ENCODE measurements around the gene KLF15.

Gene KLF15

DNA sequence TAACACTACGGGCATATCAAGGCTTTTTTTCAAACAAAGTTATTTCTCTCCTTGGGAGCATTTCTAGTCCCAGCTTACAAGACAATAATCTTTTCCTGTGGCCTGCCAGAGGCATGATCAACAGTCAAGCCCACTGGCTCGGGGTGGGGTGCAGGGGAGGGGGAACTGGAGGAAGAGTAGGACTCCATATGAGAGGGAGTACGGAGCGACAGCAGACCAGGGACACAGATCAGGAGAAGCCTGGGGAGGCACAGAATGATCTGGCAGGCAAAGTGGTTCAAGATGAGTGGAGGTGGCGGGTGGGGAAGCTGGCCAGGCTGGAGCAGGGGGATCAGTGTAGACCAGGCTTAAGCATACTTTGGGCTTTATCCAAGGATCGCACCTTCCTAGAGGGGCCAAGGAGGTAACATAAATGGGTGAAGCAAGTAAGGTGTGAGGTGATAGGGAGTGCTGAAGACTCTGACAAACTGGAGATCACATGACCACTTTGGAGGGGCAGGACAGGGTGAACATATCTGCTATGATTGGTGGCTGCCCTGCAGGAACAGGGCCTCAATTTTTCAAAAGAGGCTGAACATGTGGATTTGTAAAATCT lies 37.4 kb downstream of the KLF15 start:
- no peak for DNase-seq

DNA sequence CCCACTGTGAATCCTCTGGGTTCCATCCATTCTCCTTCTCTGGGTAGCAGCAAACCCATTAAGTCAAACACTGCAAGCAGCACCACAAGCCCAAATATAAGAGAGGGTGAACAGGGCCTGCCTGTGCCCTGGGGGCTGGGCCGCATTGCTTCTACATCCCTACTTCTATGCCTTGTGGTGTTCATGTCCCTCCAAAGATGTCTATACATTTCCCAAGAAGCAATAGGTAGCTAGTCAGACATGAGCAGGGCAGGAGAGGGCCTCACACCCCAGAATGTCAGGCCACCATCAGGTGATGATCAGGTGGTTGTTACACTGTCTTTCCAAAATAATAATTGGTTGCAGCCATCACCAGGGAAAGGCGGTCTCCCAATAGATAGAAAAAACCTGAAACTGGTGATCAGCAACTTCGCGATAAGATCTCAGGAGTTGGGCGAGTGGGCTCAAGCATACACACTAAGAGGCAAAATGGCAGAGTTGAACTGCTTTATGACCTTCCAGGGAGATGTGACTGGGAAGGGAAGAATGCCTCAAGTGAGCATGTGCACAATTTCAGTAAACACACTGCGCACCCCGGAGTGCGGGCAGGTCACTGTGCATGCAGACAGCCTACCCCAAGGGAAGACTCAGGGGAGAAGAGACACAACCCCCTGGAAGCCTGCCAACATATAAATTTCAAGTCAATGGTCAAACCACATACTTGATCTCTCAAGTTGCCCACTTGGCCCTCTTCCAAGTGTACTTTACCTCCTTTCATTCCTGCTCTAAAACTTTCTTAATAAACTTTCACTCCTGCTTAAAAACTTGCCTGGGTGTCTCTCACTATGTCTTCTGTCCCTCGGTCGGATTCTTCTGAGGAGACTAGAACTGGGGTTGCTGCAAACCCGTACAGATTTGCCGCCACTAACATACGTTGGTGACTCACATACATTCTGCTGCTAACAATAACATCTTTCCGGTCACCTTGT lies 39.9 kb downstream of the KLF15 start:
- no peak for DNase-seq

- no peak for DNase-seq
These were observed 40.7 kb downstream of the KLF15 start for GRCh38 chr3:126316501-126316939.

DNA sequence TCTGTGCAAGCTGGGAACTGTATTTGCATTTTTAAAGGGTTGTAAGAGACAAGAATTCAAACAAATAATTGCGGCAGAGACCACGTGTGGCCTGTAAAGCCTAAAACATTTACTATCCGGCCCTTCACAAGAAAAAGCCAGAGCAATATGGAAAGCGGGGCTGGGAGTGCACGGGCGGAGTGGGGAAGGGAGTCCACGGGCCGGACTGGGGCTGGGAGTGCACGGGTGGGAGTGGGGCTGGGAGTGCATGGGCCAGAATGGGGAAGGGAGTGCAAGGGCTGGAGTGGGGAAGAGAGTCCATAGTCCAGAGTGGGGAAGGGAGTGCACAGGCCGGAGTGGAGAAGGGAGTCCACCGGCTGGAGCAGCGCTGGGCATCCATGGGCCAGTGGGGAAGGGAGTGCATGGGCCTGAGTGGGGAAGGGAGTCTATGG lies 41.2 kb downstream of the KLF15 start:
- DNase-seq = no peak

DNA sequence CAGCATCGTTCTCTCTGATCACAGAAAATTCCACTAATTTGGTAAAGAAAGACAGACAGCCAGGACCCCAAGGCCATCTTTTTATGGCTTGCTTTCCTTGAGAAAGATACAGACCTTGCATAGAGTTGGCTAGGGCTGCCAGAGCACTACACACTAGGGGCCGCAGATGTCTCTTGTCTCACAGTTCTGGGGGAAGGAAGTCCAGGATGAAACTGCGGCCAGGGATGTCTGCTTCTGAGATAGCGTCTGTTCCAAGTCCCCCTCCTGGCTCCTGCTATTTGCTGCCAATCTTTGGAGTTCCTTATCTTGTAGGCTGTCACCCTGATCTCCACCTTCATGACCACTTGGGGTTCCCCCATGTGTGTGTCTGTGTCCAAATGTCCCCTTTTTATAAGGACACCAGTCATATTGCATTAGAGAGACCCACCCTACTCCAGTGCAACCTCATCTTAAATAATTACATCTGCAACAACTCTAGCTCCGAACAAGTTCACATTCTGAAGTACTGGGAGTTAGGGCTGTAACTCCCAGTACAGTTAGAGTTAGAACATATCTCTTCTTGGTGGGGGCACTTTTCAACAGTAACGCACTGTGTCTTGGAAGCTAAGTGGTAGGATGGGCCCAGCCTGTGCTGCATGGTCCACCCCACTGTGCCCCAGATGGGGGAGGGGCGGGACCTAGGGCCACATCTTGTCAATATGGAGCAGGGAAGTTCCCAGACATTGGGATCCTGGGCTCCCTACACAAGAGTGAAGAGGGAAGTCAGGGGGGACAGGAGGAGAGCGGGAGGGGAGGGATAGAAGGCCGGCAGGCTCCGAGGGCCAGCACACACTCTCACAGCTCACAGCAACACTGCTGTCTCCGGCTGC lies 42.2 kb downstream of the KLF15 start:
- no peak for DNase-seq

DNA sequence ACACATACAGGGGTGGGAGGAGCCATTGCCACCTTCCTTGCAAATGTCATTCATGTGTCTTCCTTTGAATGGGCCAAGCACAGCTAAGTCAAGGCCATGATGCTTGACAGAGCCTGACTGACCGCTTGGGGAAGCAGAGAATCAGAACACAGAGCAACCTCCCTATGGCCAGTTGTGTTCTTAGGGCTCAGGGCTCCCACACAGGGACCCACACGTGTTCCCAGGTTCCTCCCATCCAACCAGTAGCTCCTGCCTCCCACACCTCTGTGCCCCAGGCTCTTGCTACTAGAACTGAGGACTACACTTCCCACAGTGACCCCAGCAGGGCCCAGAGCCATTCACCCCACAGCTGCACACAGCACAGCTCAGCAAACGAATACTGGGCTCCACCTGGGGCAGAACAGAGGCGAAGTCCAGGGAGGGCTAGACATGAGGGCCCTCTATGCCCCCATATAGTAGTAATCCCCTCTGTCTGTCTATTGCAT lies 42.9 kb downstream of the KLF15 start:
- no peak for DNase-seq

GRCh38 chr3:126313580-126314304 lies 43.5 kb downstream of the KLF15 start:
- DNase-seq = no peak

DNA sequence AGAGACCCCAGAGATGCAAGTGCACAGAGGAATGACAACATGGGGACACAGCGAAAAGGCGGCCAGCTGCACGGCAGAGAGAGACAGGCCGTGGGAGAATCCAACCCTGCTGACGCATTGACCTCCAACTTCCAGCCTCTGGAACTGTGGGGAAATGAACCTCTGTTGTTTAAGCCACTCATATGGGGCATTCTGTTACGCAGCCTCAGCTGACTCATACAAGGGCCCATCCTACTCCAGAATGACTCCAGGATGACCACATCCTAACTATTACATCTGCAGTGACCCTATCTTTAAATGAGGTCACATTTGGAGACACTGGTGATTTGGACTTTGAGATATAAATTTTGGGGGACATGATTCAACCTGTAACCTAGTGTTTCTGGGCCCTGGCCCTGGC lies 44.0 kb downstream of the KLF15 start:
- no peak for DNase-seq

DNA sequence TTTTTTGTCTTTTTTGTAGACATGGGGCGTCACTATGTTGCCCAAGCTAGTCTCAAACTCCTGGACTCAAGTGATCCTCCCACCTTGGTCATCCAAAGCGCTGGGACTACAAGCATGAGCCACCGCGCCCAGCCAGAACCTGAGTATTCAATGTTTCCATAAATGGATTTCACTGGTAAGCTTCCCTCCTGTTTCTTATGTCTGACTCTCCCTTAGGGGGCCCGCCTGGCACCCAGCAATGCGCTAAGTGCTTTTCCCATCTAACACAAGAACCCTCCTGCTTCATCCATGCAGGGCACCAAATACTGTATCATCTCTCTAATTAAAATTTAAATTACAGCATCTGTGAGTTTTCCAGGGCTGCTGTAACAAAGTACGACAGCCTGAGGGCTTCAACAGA lies 44.9 kb downstream of the KLF15 start:
- no peak for DNase-seq

- no peak for DNase-seq
These were observed 45.8 kb downstream of the KLF15 start for GRCh38 chr3:126311338-126311978.

- no peak for DNase-seq
These were observed 46.4 kb downstream of the KLF15 start for GRCh38 chr3:126310816-126311215.

DNA sequence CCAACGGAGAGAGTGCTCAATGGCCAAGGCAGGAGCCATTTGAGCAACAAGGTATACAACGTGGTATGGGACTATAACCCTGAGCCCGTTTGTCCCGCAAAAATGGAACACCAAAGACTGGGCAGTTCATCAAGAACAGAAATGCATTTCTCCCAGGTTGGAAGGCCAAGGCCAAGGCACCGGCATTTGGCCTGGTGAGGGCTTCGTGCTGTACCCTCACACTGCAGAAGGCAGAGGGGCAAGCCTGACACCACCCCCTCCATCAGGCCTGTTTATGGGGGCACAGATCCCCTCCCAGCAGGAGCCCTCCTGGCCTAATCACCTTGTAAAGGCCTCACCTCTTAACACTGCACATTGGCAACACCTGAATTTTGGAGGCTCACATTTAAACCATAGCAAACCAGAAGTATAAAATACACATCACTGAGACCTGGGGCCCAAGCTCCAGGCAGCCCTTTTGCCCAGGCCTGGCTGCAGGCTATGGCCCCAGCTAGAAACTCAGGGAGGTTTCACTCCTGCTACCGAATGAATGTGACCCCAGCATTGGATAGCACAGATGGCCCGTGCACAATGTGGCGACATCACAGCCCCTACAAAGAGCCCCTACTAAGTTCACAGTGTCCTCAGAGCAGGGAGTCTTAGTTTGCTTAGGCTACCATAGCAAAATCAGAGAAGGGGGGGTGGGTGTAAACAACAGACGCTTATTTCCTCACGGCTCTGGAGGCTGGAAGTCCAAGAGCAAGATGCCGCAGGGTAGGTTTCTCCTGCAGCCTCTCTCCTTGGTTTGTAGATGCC lies 47.1 kb downstream of the KLF15 start:
- DNase-seq = no peak

DNA sequence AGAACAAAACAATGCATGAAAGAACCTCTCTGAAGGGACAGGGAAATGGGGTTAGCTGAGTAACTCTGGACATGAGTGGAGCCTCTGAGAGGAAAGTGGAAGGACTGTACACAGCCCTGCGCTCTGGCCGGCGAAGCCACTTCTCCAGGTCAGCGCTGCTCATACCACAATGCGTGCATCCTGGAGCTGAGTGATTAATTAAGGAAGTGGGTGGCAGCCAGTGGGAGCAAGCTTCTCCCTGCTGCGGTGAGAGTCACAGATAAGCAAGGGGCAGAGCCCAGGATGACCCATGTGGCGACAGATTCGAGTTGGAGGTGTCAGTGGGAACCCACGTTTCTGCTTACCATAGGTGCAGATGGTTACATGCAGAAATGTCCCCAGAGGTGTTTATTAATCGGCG lies 48.0 kb downstream of the KLF15 start:
- no peak for DNase-seq

GRCh38 chr3:126308394-126309125 lies 48.6 kb downstream of the KLF15 start:
- no peak for DNase-seq

DNA sequence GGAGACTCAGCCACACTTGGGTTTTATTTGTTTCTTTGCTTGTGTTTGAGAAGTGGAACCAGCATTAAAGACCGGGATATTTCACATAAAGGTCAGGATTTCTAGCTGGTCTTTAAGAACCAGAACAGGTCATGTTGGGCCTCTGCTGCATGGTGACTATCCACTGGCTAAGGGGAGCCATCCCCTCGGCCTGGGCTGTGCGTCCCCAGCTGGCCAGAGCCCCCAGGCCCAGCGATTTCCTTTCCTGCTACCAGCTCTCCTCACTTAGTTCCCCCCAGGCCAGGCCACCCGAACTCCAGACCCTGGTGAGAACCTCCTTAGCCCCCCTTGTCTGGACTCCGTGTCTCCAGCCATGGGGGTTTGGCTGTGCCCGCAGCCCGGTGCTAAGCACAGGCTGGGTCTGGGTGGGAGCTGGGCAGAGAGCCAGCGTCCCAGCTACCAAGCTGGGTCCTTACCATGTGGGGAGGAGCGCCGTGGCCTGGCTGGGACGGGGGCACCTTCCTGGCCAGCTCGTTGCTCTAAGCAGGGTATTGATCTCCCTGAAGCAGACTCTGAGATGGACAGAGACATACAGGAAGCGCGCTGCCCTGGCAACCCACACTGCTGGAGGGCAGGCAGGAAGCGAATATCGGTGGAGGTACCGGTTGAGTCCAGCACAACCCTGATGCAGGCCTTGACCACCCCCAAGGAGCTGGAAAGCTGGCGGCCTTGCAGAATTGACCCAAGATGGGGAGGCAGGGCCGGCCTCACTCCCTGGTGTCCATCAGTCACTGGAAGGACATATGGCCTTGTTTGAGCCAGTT lies 49.4 kb downstream of the KLF15 start:
- DNase-seq = no peak

DNA sequence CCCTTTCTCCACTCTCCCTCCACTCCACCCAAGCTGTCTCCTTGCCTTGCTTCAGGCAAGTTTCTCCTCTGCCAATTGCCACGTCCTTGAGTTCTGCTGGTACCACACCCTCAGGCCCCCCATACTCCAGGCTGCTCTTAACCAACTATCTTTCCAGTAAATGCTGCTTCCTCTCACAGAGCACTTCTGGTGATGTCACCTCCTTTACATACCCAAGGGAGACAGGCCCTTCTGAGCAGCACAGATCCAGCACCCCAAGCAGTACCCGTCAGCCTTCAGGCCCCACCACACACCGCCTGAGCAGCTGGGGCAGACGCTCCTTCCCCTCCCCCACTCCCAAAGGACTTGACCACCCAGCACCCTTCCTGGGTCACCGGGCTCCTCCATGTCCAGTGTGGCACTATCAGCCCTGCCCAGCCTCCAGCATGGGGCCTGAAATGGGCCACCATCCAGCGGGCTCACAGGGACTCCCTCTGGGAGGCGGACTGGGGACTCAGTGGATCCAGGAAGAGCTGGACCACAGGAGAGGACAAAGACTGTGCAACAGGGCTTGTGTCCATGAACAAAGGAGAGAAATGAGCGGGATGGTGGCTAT lies 50.2 kb downstream of the KLF15 start:
- no peak for DNase-seq

DNA sequence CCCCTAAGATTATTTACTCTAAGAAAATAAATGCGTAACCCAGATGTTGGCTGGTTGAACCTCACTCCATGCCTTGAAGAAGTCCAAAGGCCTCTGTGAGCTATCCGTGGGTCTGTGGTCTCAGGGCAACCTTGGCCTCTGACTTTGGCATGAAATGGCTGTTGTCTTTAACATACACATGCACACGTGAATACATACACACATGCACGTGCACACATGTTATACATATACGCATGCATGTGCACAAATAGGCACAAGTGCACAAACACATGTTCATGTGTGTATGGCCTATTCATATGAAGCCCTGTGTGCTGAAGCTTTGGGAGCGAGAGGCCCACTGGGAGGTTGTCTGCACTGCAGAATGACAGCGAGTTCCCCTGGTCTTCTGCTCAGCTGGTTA lies 50.8 kb downstream of the KLF15 start:
- no peak for DNase-seq

- no peak for DNase-seq
These were observed 51.8 kb downstream of the KLF15 start for GRCh38 chr3:126305427-126305826.

DNA sequence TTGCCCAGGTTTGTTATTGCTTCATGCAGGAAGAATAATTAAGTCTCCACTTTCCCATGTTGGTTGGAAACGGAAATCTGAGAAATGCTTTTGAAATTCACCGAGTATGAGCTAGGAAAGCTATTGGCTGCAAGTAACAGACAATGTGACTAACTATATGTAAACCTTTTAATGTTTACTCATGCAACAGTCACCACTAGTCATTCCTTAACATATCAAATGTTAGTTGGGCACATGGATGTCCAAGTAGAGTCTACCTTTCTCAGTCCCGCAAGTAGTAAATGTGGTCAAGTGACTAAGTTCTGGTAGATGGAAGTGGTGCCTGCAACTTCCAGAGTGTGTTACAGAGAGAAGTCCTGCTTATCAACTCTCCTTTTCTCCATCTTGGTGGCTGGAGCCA lies 52.5 kb downstream of the KLF15 start:
- DNase-seq = no peak

Data from activated CD4-positive, alpha-beta T cell treated with anti-CD3 and anti-CD28 coated beads, Interleukin-10, Interleukin-2, amounts not matched to agents 100 ng/mL and 50 ng/mL, durations not matched to agents 16 hours and 8 hours (primary cell).